K562 (cell line): ENCODE measurements around the gene CENPE. TPM values are rescaled to one million over a fixed set of nuclear protein-coding genes. Genes with fewer than 3 reads are reported as not detected.

ENCODE experiments used
- ATAC-seq: fragments of 200-7000 bp; cut with Tn5 transposase; 3 replicates; pipeline ENCODE4 v1.9.1; 2020; ENCODE audit warnings: moderate library complexity
- BruUV-seq: library from RNA; stranded (reverse); fragments of 400-500 nt; replicated peaks from 2 replicates; lab custom pipeline; 2021; lab: Mats Ljungman, UMichigan
- CTCF ChIA-PET: fragments of 300-600 bp; formaldehyde crosslinking; extraction: SDS; loops from one replicate; lab custom pipeline; 2021; ENCODE audit warnings: low intra/inter-chr PET ratio; lab: Yijun Ruan, JAX
- POLR2A ChIA-PET: fragments of 300-600, 350-650 bp; sonication (Branson Sonifier 250); formaldehyde crosslinking; extraction: SDS; loops from one replicate; lab custom pipeline; 2021; ENCODE audit warnings: antibody characterized with exemption, inconsistent platforms; lab: Yijun Ruan, JAX
- DNase-seq, 4 experiments: peaks; one replicate each; pipeline versions ENCODE4 v3.0.0 to v3.0.0-alpha.2; 2011 to 2018; ENCODE audit warnings: low spot score in 3 of 4, mixed read lengths in 3 of 4; ENCODE audit errors: extremely low read depth in 1 of 4
- FAIRE-seq: peaks from 2 replicates; lab custom pipeline; 2011; peaks lifted over from hg19 to GRCh38; lab: Jason Lieb, UNC
- H2AFZ ChIP-seq: 2 replicates; pipeline ENCODE4 v1.6.0; 2011; ENCODE audit warnings: low read depth, low read length, control low read depth, inconsistent platforms
- H3K27ac ChIP-seq: fragments of 200-600 bp; 3 replicates; pipeline ENCODE4 v1.8.0; 2011; ENCODE audit warnings: low read depth, mild to moderate bottlenecking, control low read depth, inconsistent platforms, low read length, moderate library complexity, mixed read lengths; ENCODE audit errors: extremely low read depth
- H3K27me3 ChIP-seq, 2 experiments: fragments of 300-600 bp in 1 of 2; 2 replicates in 1 of 2; 3 replicates in 1 of 2; pipeline versions ENCODE4 v1.6.0 to v1.8.0; 2011; ENCODE audit warnings: inconsistent platforms in 2 of 2, low read length in 2 of 2, mild to moderate bottlenecking in 1 of 2, mixed read lengths in 1 of 2, moderate library complexity in 1 of 2; ENCODE audit not compliant: control insufficient read depth in 2 of 2, insufficient read depth in 2 of 2
- H3K36me3 ChIP-seq: fragments of 300-600 bp; 3 replicates; pipeline ENCODE4 v1.8.0; 2011; ENCODE audit warnings: mild to moderate bottlenecking, low read length, inconsistent platforms; ENCODE audit not compliant: control insufficient read depth, insufficient read depth
- H3K4me1 ChIP-seq, 2 experiments: fragments of 200-600 bp in 1 of 2; replicated peaks in 1 of 2; 2 replicates in 1 of 2; 3 replicates in 1 of 2; pipeline versions ENCODE4 v1.5.1 to v1.8.0; 2011; ENCODE audit warnings: inconsistent platforms in 2 of 2, low read length in 2 of 2, mild to moderate bottlenecking in 1 of 2, mixed read lengths in 1 of 2, moderate library complexity in 1 of 2; ENCODE audit not compliant: control insufficient read depth in 2 of 2, insufficient read depth in 2 of 2
- H3K4me2 ChIP-seq: 2 replicates; pipeline ENCODE4 v1.6.1; 2011; ENCODE audit warnings: low read length, control low read depth, inconsistent platforms, mixed read lengths; ENCODE audit not compliant: insufficient read depth
- H3K4me3 ChIP-seq: fragments of 200-600 bp; sonication (generic), shearing (Covaris generic); 2 replicates; pipeline ENCODE4 v1.5.1; 2016; ENCODE audit warnings: control low read depth, inconsistent platforms
- H3K79me2 ChIP-seq: fragments of 200-600 bp; 3 replicates; pipeline ENCODE4 v1.8.0; 2011; ENCODE audit warnings: low read length, inconsistent platforms; ENCODE audit not compliant: control insufficient read depth, insufficient read depth
- H3K9ac ChIP-seq, 2 experiments: 2 replicates each; pipeline versions ENCODE4 v1.6.0 to v1.6.1; 2011; ENCODE audit warnings: low read depth in 2 of 2, low read length in 2 of 2, control low read depth in 1 of 2, inconsistent platforms in 1 of 2, mild to moderate bottlenecking in 1 of 2, mixed read lengths in 1 of 2; ENCODE audit not compliant: insufficient read depth in 1 of 2
- H3K9me1 ChIP-seq: one replicate; pipeline ENCODE4 v1.6.0; 2011; ENCODE audit warnings: inconsistent platforms, mild to moderate bottlenecking, low read length, moderate library complexity; ENCODE audit not compliant: control insufficient read depth, insufficient read depth
- H3K9me3 ChIP-seq: replicated peaks from 2 replicates; pipeline ENCODE4 v1.5.1; 2011; ENCODE audit warnings: low read depth, low read length, inconsistent platforms; ENCODE audit not compliant: control insufficient read depth, insufficient read depth
- H4K20me1 ChIP-seq: replicated peaks from 2 replicates; pipeline ENCODE4 v1.6.1; 2011; ENCODE audit warnings: low read length, inconsistent platforms, mixed read lengths; ENCODE audit not compliant: control insufficient read depth, insufficient read depth
- EZH2 ChIP-seq: IDR thresholded peaks from 2 replicates; pipeline ENCODE4 v1.6.1; 2012; ENCODE audit warnings: low read depth, mild to moderate bottlenecking, inconsistent platforms, low read length, borderline replicate concordance
- FIP1L1 ChIP-seq: fragments of 200-400 bp; formaldehyde crosslinking; IDR thresholded peaks from 2 replicates; pipeline ENCODE4 v1.6.1; 2018; ENCODE audit warnings: mild to moderate bottlenecking, low read depth, low read length; ENCODE audit not compliant: poor library complexity, severe bottlenecking
- ZNF263 ChIP-seq: sonication (generic); formaldehyde crosslinking; IDR thresholded peaks from 2 replicates; pipeline ENCODE4 v1.8.0; 2022; ENCODE audit warnings: mild to moderate bottlenecking, missing genetic modification reagents, borderline replicate concordance
- ZNF699 ChIP-seq: fragments of 250-450 bp; sonication (Bioruptor Pico); IDR thresholded peaks from 2 replicates; pipeline ENCODE4 v1.8.0; 2021; ENCODE audit warnings: mild to moderate bottlenecking, moderate library complexity; ENCODE audit not compliant: insufficient replicate concordance
- WGBS: fragments of 100-300 bp; shearing (Covaris generic); methylation state at CpG from one replicate; pipeline ENCODE4 v1.1.6; 2016; ENCODE audit warnings: low coverage, mixed read lengths; ENCODE audit not compliant: insufficient coverage; ENCODE audit errors: missing lambda C conversion rate; 5-methylcytosine and 5-hydroxymethylcytosine counted together
- in situ Hi-C: fragments of 300-500 bp; cut with MboI; formaldehyde crosslinking; loops from 4 replicates; pipeline ENCODE4 v1.15.0; 2018; ENCODE audit warnings: inconsistent platforms, mixed read lengths
- intact Hi-C: fragments of 100-400 bp; cut with micrococcal nuclease; formaldehyde crosslinking; loops from 2 replicates; pipeline ENCODE4 v1.14.2; 2022
- polyA plus RNA-seq, 8 experiments: library from polyadenylated mRNA; depleted of rRNA in 4 of 8; stranded (reverse) in 5 of 8; unstranded in 3 of 8; fragments of >200 nt; fragmentation: Nextera tagmentation in 2 of 8; fragmentation: Illumina TruSeq in 1 of 8; extraction: Ambion mirVana in 2 of 8; extraction: Trizol in 1 of 8; gene quantifications; 2 replicates each; pipeline versions ENCODE4 v1.2.1 to v1.2.3, GENCODE V29; 2011 to 2014; ENCODE audit warnings: inconsistent platforms in 1 of 8, missing spikeins in 1 of 8
- total RNA-seq, 7 experiments: library from RNA; depleted of rRNA in 6 of 7; stranded (reverse); fragments of >200 nt in 6 of 7; fragmentation: Illumina TruSeq in 2 of 7; extraction: Trizol in 2 of 7; gene quantifications; 2 replicates each; pipeline versions ENCODE4 v1.2.1 to v1.2.3, GENCODE V29; 2011 to 2021; ENCODE audit warnings: low replicate concordance in 1 of 7
- TF ChIP-seq, protein P1 (sequence below): sonication (generic); formaldehyde crosslinking; IDR thresholded peaks from 2 replicates; pipeline ENCODE4 v1.8.1; 2023; ENCODE audit warnings: mild to moderate bottlenecking, missing genetic modification reagents

CENPE gene
- total and polyA plus RNA-seq, 9 of the 15 experiments (the other 6 are each of a cell fraction or from before 2014, with no cell fraction given): 9.9 to 53.2 (median 27.4) TPM

DNA sequence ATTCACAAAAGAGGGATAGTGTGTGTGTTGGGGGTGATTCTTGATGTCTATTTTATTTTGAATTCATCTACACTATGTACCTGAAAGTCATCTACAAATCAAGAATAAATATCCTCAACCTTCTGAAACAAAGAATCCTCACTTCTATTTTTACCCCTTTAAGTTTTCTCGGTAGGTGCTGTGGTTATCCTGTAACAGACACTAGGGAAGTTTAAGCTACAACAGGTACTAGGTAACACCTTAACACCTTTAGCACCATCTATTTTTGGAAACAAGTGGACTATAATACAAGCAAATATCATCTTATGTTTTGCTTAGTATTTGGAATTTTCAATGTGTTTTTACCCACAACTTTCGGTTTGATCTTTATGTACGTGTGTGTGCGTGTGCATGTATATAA, 86.5 kb downstream of the CENPE start (continued):
- no peak for TF ChIP-seq ZNF263 (CRISPR knock-in tag)
- TF ChIP-seq EZH2: no peak
- TF ChIP-seq, protein P1, sequence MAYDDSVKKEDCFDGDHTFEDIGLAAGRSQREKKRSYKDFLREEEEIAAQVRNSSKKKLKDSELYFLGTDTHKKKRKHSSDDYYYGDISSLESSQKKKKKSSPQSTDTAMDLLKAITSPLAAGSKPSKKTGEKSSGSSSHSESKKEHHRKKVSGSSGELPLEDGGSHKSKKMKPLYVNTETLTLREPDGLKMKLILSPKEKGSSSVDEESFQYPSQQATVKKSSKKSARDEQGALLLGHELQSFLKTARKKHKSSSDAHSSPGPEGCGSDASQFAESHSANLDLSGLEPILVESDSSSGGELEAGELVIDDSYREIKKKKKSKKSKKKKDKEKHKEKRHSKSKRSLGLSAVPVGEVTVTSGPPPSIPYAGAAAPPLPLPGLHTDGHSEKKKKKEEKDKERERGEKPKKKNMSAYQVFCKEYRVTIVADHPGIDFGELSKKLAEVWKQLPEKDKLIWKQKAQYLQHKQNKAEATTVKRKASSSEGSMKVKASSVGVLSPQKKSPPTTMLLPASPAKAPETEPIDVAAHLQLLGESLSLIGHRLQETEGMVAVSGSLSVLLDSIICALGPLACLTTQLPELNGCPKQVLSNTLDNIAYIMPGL: no peak
- no peak for TF ChIP-seq ZNF699 (CRISPR knock-in tag)
- TF ChIP-seq, all 486 proteins: peak for 0

DNA sequence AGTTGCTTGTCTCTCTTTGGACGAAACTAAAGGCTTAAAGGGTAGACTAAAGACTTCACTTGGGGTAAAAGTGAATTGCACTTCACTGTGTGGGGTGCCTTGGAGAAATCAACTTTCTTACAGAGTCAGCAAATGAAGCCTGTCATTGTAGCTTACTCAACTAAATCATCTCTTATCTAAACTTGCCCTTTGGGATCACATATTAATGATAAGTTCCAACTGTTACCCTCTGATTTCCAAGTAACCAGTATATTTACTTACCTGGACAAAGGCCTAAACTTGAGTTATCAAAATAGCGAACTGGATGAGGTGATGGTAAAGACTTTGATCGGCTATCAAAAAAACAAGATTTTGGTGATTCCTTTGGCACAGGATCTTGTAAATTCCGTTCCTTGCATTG, 89.6 kb downstream of the CENPE start:
- Histone ChIP-seq H3K79me2 (no peaks in the 10 kb centered on the region), H3K27me3 (no peaks in the 10 kb centered on the region), H3K4me3 (no peak overlapping the region), H3K36me3 (peaks cover 55% of the 10 kb centered on the region; the same call in 2 of the 3 replicates), H3K9me1 (no peaks in the 10 kb centered on the region), H3K9ac (no peak overlapping the region), H4K20me1 (no peaks in the 10 kb centered on the region), H3K4me2 (no peak overlapping the region), H3K27ac (no peak overlapping the region), H3K9me3 (no peaks in the 10 kb centered on the region), H3K4me1 (no peaks in the 10 kb centered on the region), H2AFZ (no peak overlapping the region)
- FAIRE-seq (no peak), DNase-seq (no peak), ATAC-seq (no peak)
- WGBS: 90% methylated on average over 4 of the region's 4 CpGs
- intact Hi-C loops: loop anchor here (5.0 kb wide), 1 partner anchor 679 kb away; no protein-coding TSS in a partner anchor
- ChIA-PET POLR2A (no interaction called here), CTCF (no interaction called here)
- TF ChIP-seq FIP1L1: no peak
- in situ Hi-C loops: no loop called here
- BruUV-seq: no TSS peak
